Mucosa of gallbladder (tissue), 1 donor: ENCODE data around the gene LAIR1. TPM values are rescaled to one million over a fixed set of nuclear protein-coding genes. Genes with fewer than 3 reads are reported as not detected.
A peak's percentile ranks its signal among the peaks of the same experiment; 100 is the strongest.
"Not testable (repeated sequence)": the region's sequence is repeated elsewhere in the genome, so short reads cannot be mapped to it uniquely, and the experiment has no call there.

Source experiments
- DNase-seq: peaks from one replicate; pipeline ENCODE4 v3.0.0-alpha.2; 2020; ENCODE audit warnings: low spot score
- total RNA-seq: library from RNA; stranded (reverse); gene quantifications from one replicate; pipeline ENCODE4 v1.2.1, GENCODE V29; 2021
- donor health status: DM: no; HTN: no; CAD: no.

LAIR1 gene
- total RNA-seq, 1 donor from 2014 or later: 36.1 TPM

DNA sequence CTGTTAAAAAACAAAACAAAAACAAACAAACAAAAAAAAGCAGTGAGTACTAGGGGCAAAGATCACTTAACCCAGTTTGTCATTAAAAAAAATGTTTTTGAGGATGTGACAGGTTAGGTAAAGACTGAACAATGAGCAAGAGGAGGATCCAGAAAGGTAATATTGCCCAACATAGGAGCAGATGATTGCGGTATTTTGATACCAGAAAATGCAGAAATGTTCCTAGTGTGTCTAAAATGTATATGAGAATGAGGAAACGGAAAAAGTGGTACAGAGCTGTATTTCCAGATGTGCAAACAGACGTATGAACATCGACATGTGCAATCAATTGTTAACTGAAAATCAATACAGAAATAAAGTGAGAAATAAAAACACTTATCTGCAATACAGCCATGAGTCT is 20.9 kb downstream of the LAIR1 start:
- no peak for DNase-seq

DNA sequence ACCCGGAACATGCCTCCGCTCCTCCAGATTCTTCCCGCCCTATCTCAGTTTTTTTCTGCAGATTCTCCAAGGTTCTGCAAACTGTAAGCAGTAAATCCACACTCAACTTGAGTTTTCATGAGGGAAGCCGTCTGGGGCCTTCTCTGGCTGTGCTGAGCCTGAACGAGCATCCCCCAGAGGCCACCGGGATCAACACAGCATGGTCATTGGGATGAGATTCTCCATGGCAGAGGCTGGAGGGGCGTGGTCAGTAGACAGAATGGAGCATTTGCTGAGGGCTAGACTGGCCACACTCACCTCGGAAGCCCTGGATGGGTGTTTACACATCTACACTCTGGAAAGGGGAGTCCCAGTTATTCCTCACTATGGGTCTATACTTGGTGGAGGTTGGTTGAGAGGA is 23.4 kb downstream of the LAIR1 start:
- DNase-seq: no peak

- DNase-seq: no peak
These were observed 24.9 kb downstream of the LAIR1 start for GRCh38 chr19:54339646-54340358.

GRCh38 chr19:54338521-54338920 is 26.2 kb downstream of the LAIR1 start:
- DNase-seq: no peak

- DNase-seq: no peak
These were observed 26.9 kb downstream of the LAIR1 start for GRCh38 chr19:54337858-54338230.

DNA sequence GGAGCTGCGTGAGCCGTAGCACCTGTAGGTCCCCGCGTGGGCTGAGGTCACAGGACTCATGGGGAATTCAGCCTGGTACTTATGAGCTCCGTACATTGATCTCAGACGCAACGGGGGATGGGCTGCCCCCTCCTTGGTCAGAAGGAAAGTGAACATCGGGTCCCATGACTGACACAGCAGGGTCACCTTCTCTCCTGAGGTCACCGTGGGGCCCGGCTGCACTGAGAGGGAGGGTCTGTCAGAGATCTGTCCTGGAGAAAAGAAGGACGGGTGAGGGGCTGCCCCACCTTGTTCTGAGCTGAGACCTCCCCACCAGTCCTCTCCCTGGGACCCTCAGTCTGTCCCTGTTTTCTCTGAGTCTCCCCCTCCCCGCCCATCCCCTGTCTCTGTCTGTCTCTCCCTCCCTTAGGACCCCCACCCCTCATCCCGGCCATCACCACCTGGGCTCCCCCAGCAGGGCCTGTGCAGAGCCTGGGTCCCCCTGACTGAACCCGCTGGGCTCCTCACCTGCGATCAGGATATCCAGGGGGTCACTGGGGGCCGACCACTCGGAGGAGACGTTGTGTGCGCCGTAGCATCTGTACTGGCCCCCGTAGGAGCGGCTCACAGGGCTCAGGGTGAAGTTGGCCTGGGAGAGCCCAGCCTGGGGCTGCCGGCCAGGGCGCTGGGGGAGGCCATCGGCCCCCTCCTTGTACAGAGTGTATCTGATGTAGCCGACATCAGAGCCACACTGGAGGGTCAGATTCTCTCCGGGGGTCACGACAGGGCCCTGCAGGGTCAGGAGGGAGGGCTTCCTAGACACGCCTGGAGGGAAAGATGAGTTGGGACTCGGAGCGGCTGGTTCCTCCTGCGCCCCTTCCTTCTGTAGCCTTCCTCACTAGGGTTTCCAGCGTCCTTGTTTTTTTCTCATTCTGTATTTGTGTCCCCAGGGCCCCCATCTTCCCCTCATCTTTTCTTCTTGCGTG is 27.6 kb downstream of the LAIR1 start:
- no peak for DNase-seq

DNA sequence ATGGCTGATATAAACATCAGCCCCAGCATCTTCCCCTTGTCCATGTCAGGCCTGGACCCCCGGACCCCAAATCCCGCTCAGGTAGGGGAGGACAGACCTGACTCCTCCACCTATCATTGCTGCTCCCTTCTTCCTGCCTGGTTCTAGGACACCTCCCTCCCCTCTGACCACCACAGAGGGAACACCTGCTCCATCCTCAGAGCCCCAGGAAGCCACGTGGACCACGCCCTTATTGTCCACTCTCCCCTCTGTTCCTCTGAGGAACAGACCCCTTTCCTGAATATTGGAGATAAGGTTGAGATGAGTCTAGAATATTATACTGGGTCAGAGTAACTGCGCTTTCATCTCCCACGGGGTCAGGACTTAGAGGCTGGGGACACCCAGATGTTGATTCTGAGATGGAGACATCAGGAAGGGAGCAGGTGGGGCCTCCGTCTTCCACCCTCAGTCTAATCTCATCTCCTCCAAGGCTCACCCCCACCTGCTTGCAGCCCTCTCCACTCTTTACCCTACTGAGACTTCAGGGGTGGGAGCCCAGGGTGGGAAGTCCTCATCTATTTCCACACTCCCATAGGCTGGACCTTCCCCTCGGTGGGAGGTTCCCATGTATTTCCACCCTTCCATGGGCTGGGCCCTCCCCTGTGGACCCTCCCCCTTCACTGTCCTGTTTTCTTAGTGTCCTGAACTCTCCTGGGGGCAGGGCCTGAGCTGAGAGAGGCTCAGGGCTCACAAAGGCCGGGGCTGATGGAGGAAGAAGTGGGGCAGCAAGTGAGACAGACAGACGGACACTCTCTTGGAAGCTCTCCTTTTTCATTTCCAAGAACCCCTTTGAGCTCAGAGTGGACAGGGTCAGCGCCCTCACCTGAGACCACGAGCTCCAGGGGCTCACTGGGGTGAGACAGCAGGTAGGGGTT is 28.5 kb downstream of the LAIR1 start:
- no peak for DNase-seq

DNA sequence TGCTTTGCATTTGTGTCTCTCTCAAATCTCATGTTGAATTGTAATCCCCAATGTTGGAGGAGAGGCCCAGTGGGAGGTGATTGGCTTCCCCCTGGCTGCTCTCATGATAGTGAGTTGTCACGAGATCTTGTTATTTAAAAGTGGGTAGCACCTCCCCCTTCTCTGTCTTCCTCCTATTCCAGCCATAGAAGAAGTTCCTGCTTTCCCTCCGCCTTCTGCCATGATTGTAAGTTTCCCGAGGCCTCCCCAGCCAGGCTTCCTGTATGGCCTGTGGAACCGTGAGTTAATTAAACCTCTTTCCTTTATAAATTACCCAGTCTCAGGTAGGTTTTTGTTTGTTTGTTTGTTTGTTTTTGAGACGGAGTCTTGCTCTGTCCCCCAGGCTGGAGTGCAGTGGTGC is 29.6 kb downstream of the LAIR1 start:
- DNase-seq: no peak

- DNase-seq: no peak
These were observed 31.0 kb downstream of the LAIR1 start for GRCh38 chr19:54333586-54334298.

DNA sequence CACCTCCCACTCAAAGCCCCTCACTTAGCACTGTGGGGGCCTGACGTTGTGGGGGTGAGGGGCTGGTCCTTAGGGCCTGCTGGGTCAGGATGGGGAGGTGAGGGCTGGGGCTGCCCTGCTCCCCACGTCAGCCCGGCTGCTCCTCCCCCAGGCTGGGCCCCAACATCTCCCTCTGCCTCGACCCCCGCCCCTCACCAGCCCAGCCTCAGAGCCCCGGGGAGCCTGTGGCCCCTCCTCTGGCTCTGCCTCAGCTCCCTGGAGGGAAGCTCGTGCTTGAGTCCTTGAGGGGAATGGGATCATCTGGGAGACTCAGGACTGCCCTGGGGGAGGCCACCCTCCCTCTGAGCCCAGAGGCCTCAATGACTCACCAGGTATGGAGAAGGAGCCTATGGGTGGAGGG is 32.6 kb downstream of the LAIR1 start:
- no peak for DNase-seq

GRCh38 chr19:54331626-54332025 is 33.1 kb downstream of the LAIR1 start:
- no peak for DNase-seq

DNA sequence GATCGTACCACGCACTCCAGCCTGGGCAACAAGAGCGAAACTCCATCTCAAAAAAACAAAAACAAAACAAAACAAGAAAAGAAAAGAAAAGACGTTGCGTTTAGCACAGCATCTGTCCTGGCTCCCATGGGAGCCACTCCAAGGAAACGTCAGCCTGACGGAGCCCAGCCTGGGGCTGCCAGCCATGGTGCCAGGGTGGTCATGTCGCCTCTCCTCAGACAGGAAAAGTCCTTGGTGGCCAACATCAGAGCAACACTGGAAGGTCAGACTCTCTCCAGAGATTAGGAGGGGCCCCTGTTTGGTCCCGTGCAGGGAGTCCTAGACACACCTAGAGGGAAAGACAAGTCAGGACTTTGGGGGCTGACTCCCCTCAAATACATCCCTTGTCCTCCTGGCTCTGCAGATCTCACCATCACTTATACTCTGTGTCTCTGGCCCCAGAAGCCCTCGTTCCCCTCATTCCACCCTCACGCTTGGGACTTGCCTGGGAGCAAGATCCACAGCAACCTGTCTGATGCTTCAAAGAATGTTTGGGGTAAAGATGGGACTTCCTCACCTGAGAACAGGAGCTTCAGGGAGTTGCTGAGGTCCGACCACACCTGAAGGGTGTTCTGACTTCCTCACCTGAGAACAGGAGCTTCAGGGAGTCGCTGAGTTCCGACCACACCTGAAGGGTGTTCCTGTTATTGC is 35.1 kb downstream of the LAIR1 start:
- no peak for DNase-seq

DNA sequence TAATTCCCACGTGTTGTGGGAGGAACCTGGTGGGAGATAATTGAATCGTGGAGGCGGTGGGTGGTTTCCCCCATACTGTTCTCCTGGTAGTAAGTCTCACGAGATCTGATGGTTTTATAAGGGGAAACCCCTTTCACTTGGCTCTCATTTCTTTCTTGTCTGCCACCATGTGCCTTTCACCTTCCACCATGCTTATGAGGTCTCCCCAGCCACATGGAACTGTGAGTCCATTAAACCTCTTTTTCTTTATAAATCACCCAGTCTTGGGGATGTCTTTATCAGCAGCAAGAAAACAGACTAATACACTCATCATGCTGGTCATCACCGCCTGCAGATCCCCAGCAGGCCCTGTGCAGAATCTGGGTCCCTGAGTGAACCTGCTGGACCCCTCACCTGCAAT is 36.0 kb downstream of the LAIR1 start:
- DNase-seq: not testable (repeated sequence)

- no peak for DNase-seq
These were observed 39.1 kb downstream of the LAIR1 start for GRCh38 chr19:54325631-54326030.

DNA sequence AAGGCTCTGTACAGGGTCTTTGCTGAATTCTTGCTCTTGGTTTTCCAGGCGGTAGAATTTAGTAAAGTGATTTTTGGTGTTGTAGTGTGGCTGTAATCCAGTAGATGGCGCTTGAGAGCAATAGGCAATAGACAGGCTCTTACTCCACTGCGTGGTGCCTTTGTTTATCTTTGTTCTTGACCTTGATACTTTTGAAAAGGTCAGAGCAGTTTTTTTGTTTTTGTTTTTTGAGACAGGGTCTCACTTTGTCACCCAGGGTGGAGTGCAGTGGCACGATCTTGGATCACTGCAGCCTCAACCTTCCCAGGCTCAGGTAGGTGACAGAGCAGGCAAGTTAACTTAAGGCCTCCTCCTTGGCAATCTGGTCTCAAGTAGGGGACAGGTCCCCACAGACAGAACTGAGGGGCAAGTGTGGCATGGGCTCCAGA is 39.5 kb downstream of the LAIR1 start:
- DNase-seq: peak; percentile 53

DNA sequence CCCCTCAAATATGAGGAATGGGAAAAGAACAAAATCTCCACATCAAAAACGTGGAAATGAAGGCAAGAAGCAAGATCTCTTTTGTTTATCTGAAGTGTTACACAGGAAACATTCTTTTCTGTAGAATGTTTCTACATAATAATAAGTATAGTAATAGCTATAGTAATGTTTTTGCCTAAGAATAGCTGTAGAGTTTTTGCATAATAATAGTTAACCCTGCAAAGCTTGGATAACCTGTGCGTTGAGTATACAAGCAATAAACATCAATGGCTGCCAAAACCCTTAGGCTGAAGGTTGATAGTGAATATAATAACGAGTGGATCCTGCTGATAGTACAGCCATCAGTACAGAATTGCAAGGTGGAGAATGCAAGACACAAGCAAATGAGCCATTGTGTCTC is 40.7 kb downstream of the LAIR1 start:
- DNase-seq: no peak

DNA sequence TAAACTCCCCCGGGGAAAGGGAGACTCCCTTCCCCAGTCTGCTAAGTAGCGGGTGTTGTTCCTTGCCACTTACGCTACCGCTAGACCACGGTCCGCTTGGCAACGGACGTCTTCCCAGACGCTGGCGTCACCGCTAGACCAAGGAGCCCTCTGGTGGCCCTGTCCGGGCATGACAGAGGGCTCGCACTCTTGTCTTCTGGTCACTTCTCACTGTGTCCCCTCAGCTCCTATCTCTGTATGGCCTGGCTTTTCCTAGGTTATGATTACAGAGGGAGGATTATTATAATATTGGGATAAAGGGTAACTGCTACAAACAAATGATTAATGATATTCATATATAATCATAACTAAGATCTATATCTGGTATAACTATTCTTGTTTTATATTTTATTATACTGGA is 41.8 kb downstream of the LAIR1 start:
- DNase-seq: not testable (repeated sequence)

DNA sequence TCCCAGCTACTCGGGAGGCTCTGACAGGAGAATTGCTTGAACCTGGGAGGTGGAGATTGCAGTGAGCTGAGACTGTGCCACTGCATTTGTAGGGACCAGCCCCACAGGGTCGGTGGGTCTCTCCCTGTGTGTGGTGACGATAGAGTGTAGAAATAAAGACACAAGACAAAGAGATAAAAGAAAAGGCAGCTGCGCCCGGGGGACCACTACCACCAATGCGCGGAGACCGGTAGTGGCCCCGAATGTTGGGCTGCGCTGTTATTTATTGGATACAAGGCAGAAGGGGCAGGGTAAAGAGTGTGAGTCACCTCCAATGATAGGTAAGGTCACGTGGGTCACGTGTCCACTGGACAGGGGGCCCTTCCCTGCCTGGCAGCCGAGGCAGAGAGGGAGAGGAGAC is 42.4 kb downstream of the LAIR1 start:
- DNase-seq: not testable (repeated sequence)

DNA sequence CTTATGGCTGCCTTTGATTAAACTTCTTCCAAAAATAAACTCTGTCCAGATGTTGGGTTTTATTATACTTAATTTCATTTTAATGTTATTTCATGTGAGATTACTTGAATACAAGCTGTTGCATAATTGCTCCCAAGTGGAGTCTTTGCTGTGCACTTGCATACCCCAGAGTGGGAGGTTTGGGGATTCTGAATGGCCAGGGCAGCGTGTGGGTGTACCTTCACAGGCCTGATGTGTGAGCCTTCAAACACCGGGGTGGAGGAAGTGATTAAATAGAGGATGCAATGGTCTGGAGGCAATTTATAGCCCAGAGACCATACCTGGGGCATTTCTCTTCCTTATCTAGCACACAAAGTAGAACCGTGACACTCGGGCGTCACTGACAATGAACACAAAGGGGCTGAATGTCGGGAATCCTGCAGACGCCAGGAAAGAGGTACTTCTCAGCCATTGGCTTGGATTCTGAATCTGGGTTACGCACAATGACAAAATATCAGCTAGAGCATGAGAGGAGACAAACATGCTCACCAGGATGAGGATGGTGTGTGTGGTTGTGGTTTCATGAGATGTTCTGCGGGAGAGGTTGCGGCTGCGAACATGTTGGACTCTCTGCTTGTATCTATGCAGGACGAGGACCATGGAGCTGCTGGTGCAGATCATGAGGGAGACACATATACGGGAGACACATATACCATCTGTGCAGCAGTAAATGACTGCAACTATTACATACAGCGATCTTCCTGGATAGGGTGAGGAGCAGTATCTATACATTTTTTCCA is 44.6 kb downstream of the LAIR1 start:
- no peak for DNase-seq

DNA sequence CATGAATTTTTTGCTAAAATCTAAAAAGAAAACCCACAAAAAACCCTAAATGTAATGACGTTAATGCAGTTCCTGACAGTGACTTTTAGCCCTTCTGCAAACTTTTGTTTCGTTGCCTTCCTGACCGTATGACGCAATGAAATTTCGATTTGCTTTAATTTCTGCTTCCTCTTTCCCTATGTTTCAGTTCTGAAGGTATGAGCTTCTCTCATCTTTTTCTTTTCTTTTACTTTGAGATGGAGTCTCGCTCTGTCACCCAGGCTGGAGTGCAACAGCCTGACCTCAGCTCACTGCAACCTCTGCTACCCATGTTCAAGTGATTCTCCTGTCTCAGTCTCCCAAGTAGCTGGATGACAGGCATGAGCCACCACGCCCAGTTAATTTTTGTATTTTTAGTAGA is 45.7 kb downstream of the LAIR1 start:
- DNase-seq: no peak
